Endothelial cell (in vitro differentiated cells): Measurements from ENCODE around the gene TENM3. TPM values are rescaled to one million over a fixed set of nuclear protein-coding genes. Genes with fewer than 3 reads are reported as not detected.

Experiments used
- DNase-seq: peaks from one replicate; pipeline ENCODE4 v3.0.0; 2021; ENCODE audit warnings: low spot score
- H3K27ac Mint-ChIP-seq: one replicate; pipeline ENCODE4 v1.8.0; 2021; ENCODE audit warnings: mixed read lengths, inconsistent platforms; ENCODE audit not compliant: unreplicated experiment
- H3K27me3 Mint-ChIP-seq: one replicate; pipeline ENCODE4 v1.8.0; 2021; ENCODE audit warnings: mild to moderate bottlenecking, moderate library complexity, mixed read lengths, inconsistent platforms; ENCODE audit not compliant: unreplicated experiment
- H3K36me3 Mint-ChIP-seq: one replicate; pipeline ENCODE4 v1.8.0; 2021; ENCODE audit warnings: mild to moderate bottlenecking, low read depth, mixed read lengths, inconsistent platforms; ENCODE audit not compliant: unreplicated experiment
- H3K4me1 Mint-ChIP-seq: one replicate; pipeline ENCODE4 v1.8.0; 2021; ENCODE audit warnings: mild to moderate bottlenecking, mixed read lengths, inconsistent platforms; ENCODE audit not compliant: unreplicated experiment
- H3K4me3 Mint-ChIP-seq: one replicate; pipeline ENCODE4 v1.8.0; 2021; ENCODE audit warnings: mild to moderate bottlenecking, mixed read lengths, inconsistent platforms; ENCODE audit not compliant: unreplicated experiment
- H3K9me3 Mint-ChIP-seq: one replicate; pipeline ENCODE4 v1.8.0; 2021; ENCODE audit warnings: mixed read lengths, inconsistent platforms; ENCODE audit not compliant: unreplicated experiment
- CTCF ChIP-seq: fragments of 200-600 bp; sonication (generic); IDR thresholded peaks from one replicate; pipeline ENCODE4 v1.5.0; 2021; ENCODE audit warnings: antibody characterized with exemption; ENCODE audit not compliant: unreplicated experiment
- total RNA-seq: library from RNA; stranded (reverse); fragmentation: NEBNext Ultra II Directional; extraction: Animal tissue kit (Norgen Biotek cat#: 25700); gene quantifications from one replicate; pipeline ENCODE4 v1.2.1, GENCODE V29; 2021; ENCODE audit not compliant: unreplicated experiment

Gene TENM3
- total RNA-seq, 1 donor from 2014 or later = 29.7 TPM

GRCh38 chr4:182680234-182680653 is 437.0 kb downstream of the TENM3 start:
- Mint-ChIP-seq H3K36me3 (no peaks in the 10 kb centered on the region), H3K27ac (peak overlapping the region; percentile 61), H3K27me3 (peaks cover 2% of the 10 kb centered on the region), H3K4me3 (no peak overlapping the region), H3K4me1 (peaks cover 16% of the 10 kb centered on the region), H3K9me3 (no peaks in the 10 kb centered on the region)
- no peak for TF ChIP-seq CTCF
- DNase-seq = no peak

GRCh38 chr4:182683661-182684060 is 440.5 kb downstream of the TENM3 start:
- H3K4me3 Mint-ChIP-seq = no peak overlapping the region
- no peak for DNase-seq
- H3K4me1 Mint-ChIP-seq = peaks cover 16% of the 10 kb centered on the region
- no peaks in the 10 kb centered on the region for H3K36me3 Mint-ChIP-seq
- no peak overlapping the region for H3K27ac Mint-ChIP-seq
- no peaks in the 10 kb centered on the region for H3K9me3 Mint-ChIP-seq
- peaks cover 2% of the 10 kb centered on the region for H3K27me3 Mint-ChIP-seq
- TF ChIP-seq CTCF = no peak

- Mint-ChIP-seq H3K4me1 (peaks cover 16% of the 10 kb centered on the region), H3K9me3 (no peaks in the 10 kb centered on the region), H3K27me3 (no peaks in the 10 kb centered on the region), H3K4me3 (no peak overlapping the region), H3K27ac (no peak overlapping the region), H3K36me3 (no peaks in the 10 kb centered on the region)
- no peak for DNase-seq
- TF ChIP-seq CTCF = no peak
These were observed 441.6 kb downstream of the TENM3 start for GRCh38 chr4:182684796-182685195.

GRCh38 chr4:182688081-182688480 is 444.9 kb downstream of the TENM3 start:
- peaks cover 13% of the 10 kb centered on the region for H3K4me1 Mint-ChIP-seq
- H3K27ac Mint-ChIP-seq = no peak overlapping the region
- DNase-seq = no peak

GRCh38 chr4:182694551-182694950 is 451.3 kb downstream of the TENM3 start:
- no peak for DNase-seq
- no peak overlapping the region for H3K4me3 Mint-ChIP-seq
- no peaks in the 10 kb centered on the region for H3K9me3 Mint-ChIP-seq
- H3K27me3 Mint-ChIP-seq = no peaks in the 10 kb centered on the region
- H3K27ac Mint-ChIP-seq = no peak overlapping the region
- H3K36me3 Mint-ChIP-seq = no peaks in the 10 kb centered on the region
- no peak for TF ChIP-seq CTCF
- H3K4me1 Mint-ChIP-seq = peaks cover 5% of the 10 kb centered on the region

More at GRCh38 chr4:182688081-182688480, 444.9 kb downstream of the TENM3 start:
- Mint-ChIP-seq H3K9me3 (no peaks in the 10 kb centered on the region), H3K27me3 (no peaks in the 10 kb centered on the region), H3K4me3 (no peak overlapping the region), H3K36me3 (no peaks in the 10 kb centered on the region)
- no peak for TF ChIP-seq CTCF
